ENCODE results near the gene SP8.
"Not testable (repeated sequence)": the region's sequence is repeated elsewhere in the genome, so short reads cannot be mapped to it uniquely, and the experiment has no call there.

The SP8 gene

DNA sequence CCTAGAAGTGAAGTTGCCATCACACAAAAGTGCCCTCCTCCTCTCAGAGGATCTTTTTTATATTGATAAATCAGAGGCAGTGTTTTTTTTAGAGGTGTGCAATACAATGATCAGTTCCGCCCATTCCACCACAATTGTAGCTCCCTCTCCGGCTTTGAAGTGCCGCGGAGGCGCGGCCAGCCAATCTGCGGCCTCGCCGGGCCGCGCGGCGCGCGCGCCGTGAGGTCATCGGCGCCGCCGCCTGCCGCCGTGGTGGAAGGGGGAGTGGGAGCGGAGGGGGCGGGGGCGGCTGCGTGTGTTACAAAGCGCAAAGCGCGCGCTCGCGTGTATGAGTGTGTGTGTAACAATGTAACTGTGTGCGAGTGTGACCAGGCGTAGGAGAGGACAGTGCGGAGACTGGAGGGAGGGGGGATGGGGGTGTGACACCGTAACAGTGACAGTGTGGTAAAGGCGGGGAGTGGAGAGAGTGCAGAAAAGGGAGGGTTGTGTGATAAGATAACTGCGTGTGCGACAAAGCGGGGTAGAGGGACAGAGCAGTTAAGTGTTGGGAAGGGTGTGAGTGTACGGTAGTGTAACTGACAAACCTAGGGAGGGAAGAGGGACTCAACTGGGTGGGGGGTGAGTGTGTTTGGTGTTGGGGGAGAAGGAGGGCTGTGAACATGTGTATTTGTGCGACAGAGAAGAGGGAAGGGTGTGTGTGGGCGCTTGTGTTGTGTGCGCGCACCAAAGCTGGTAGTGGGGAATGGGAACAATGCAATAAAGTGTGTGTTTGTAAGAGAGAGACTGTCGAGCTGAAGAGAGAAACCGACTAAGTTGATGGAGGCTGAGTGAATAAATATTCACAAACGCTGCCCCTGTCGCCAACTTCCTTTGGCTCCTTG, at the start of gene SP8:
SP8 (minus strand) TSS at position 108 of the 881 bp plus-strand sequence; CDS start at position 20, 88 bp downstream.
- peak in 5 of 56 donors; percentile 10 to 24 (median 17) for DNase-seq

DNA sequence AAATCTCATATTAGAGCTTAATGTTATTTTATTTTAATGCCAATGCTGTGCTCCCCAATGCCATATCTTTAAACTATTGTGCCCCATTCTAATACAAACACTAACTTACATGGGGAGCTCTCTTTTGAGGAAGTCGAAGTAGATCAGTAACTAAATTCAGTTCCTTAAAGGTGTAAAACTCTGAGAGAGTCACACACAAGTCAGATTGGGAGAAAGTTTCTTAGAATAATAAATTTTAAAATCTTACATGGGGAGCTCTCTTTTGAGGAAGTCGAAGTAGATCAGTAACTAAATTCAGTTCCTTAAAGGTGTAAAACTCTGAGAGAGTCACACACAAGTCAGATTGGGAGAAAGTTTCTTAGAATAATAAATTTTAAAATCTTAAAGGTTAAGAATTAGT, 49.7 kb upstream of the SP8 start:
- DNase-seq, result not testable (repeated sequence)

DNA sequence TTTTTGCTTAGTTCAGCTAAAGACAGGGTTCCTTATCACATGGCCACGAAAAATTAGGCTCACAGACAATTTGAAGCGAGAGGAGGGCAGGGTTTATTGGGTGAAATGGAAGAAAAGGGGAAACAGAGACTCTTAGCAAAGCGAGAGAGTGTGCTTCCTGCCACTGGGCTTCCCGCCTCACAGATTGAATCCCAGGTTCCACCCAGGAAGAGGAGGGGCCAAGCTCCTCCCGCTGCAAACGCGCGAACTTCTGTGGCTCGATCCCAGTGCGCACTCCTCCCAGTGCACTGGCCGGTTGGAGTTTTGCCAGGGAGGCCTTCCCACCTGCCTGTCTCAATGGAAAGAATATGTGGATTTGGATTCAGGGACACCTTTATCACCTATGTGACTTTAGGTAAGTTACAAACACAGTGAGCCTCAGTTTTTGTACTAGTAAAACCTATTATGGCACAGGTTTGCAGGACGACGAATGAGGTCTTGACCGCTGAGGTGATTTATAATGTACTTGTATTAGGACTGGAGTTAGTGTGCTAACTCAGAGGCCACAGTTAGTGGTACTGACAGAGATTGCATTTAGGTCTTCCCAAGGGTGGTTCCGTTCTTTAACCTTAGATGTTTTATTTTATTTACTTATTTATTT, 48.5 kb upstream of the SP8 start:
- no peak for DNase-seq

- no peak for DNase-seq
Measured at GRCh38 chr7:20834656-20835055, 48.0 kb upstream of the SP8 start.

GRCh38 chr7:20831956-20832355, 45.3 kb upstream of the SP8 start:
- no peak for DNase-seq

DNA sequence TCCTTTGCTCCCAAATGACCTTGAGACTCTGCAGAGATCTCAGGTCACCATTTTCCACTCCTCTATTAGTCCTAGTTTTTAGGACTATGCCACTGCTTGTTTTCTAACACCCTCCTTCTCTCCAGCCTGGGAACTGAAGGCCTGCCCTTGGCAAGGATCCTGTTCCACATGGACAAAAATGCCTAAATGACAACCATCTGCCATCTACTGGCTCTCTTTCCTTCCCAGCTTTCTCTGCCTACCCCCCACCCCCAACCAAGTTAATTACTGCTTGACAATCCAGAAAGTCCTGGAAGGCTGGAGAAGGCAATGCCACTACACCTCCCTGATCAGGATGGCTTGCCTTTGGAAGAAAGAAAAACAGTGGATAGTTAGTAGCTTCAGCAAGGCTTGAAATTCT, 44.8 kb upstream of the SP8 start:
- no peak for DNase-seq

DNA sequence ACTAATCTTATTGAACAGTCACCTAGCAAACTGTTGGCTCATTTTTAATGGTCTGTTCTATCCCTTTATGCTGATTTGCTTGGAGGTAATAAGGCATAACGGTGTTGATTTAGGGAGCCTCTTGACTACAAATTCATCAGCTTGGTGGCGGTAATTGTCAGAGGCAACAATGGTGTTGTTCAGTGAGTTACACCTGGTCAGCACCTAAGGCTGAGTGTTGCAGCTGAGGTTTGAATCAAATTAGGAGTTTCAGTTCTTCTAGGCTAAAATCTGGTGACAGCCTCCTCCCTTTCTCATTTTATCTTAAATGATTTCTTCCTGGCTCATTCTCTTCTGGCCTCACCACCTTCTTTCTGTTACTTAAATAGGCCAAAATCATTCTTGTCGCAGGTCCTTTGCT, 42.3 kb upstream of the SP8 start:
- DNase-seq, result no peak

DNA sequence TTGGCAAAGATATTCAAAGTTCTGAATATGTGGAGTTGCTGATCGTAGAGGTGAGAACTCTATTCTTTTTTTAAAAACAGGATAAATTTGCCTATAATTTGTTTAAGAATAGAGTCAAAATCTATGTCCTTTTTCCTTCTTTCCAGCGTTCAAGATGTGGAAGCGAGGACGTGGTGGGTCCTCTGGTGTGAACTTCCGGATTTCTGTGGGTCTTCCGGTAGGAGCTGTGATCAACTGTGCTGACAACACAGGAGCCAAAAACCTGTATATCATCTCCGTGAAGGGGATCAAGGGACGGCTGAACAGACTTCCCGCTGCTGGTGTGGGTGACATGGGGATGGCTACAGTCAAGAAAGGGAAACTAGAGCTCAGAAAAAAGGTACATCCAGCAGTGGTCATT, 40.5 kb upstream of the SP8 start:
- no peak for DNase-seq

DNA sequence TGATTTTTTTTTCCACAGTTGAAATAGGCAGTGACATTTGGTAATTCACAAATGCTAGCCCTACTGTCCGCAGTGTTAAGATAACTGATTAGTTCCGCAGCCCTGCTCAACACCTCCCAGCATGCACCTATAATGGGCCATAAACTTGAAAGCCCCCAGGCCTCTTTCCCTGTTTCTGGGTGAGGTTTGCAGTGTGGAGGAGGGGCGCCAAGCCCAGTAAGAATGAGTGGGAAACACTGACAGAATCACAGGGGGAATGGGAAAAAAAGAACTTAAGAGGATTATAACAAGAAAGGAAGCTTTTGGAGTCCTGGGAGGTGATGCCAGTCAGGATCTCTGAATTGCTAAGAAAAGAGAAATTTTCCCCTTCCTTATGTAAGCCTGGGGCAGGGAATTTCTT, 39.6 kb upstream of the SP8 start:
- DNase-seq, result no peak

- no peak for DNase-seq
Measured at GRCh38 chr7:20825555-20825954, 38.9 kb upstream of the SP8 start.

GRCh38 chr7:20821390-20821789, 34.7 kb upstream of the SP8 start:
- DNase-seq, result not testable (repeated sequence)

GRCh38 chr7:20816372-20816959, 29.8 kb upstream of the SP8 start:
- DNase-seq, result no peak

DNA sequence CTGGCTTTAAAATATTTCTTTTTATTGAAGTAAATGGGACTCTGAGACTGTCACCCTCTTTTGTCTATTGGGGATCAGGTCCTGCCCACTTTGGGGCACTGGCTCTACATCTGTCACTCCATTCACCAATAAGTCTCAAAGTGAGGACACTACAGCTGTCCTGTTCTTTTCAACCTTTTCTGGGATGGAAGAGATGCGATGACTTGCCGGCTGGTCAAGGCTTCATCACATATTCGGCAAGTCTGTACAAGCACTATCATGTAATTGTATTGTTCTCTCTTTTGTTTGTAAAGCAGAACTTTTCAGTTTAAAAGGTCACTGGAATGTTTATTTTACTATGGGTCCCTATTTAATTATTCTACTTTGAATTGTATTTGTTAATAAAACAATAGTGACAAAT, 17.7 kb upstream of the SP8 start:
- DNase-seq, result no peak

GRCh38 chr7:20799566-20800366, 13.1 kb upstream of the SP8 start:
- no peak for DNase-seq

DNA sequence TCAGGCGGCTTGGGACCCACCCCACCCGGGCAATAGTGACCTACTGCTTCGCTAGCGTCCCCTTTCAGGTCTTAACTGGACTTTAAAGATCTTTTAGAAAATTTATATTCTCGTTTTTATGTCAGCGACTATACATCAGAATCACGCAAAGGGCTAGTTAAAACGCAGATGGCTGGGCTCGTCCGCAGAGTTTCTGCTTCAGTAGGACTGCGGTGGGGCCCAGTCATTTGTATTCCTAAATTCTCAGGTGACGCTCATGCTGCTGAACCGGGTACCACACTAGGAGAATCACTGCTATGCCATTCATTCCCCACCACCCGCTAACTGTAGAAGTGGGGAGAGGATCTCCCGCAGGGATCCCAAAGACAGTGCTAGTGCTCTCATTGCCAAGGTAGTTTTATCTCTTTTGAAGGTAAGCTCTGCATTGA, 12.0 kb upstream of the SP8 start:
- no peak for DNase-seq

DNA sequence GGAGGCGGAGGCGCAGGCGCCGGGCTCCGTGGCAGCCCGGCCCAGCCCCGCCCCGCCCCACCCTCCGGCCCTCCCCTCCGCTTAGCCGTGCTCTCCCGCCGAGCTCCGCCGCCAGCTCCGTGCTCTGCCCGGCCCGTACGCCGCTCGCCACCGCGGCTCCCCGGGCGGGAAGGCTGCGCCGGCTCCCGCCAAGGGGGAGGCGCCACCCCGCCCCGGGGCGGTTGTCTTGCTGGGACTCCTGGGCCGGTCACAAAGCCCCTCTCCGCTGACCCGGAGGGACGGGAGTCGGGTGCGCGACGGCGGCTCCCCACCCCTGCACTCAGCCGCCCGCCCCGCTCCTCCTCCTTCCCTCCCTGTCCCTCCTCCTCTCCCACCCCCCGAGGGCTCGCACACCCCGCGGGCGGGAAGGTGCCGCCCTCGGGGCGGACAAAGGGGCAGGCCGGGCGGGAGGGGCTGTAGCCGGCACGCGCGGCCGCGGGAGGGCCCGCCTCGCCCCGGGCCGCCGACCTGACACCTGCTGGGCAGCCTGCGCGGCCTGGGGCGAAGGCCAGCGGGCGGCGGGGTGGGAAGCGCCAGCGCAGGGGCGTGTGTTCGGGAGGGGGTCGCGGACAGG, 11.5 kb upstream of the SP8 start:
- no peak for DNase-seq

- no peak for DNase-seq
Measured at GRCh38 chr7:20797462-20798080, 10.9 kb upstream of the SP8 start.

GRCh38 chr7:20797042-20797461, 10.4 kb upstream of the SP8 start:
- no peak for DNase-seq

DNA sequence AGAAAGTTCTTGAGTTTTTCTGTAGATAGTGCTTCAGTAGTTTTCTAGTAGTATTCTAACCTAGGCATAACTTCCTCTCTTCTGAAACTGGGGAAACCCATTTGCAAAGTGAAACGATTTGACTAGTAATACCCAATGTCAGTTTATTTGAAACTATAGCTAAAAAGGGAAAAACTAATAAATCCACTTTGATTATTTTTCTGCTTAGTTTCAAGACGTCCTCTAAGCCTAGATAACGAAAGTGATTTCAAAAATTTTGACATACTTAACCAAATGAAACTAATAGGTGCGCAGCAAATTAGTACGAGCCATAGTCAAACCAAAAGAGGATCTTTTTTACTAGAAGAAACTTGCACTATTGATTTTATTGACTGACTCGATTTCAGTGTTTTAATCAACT, 9.8 kb upstream of the SP8 start:
- DNase-seq, result no peak

GRCh38 chr7:20795881-20796280, 9.2 kb upstream of the SP8 start:
- DNase-seq, result no peak

GRCh38 chr7:20795361-20795760, 8.7 kb upstream of the SP8 start:
- no peak for DNase-seq
